Pancreas (tissue), 10 donors: ENCODE results near the gene THOC6. TPM values are rescaled to one million over a fixed set of nuclear protein-coding genes. Genes with fewer than 3 reads are reported as not detected.

Experiments used
- ATAC-seq, 4 donors: fragments of 200-7000 bp; cut with Tn5 transposase; one replicate each; pipeline versions ENCODE4 v1.8.0 to v1.9.1; 2020; ENCODE audit warnings: mild to moderate bottlenecking in 4 of 4, moderate library complexity in 4 of 4
- DNase-seq, 6 donors: peaks; one replicate each; pipeline ENCODE4 v3.0.0-alpha.2; 2020
- FAIRE-seq: peaks from 2 replicates; lab custom pipeline; 2012; peaks lifted over from hg19 to GRCh38; lab: Jason Lieb, UNC
- H3K27ac ChIP-seq, 4 donors: fragments of 200-600 bp; sonication (generic); 1 replicate in 3 of 4; 2 replicates in 1 of 4; pipeline versions ENCODE4 v1.5.0 to v1.8.0; 2020
- H3K27me3 ChIP-seq, 4 donors: fragments of 200-600 bp; one replicate each; pipeline ENCODE4 v1.8.0; 2021
- H3K36me3 ChIP-seq, 3 donors: fragments of 200-600 bp; sonication (generic) in 1 of 3; one replicate each; pipeline versions ENCODE4 v1.5.0 to v1.8.0; 2020 to 2021
- H3K4me1 ChIP-seq, 3 donors: fragments of 200-600 bp; one replicate each; pipeline ENCODE4 v1.8.0; 2021
- H3K4me3 ChIP-seq, 4 donors: fragments of 200-600 bp; sonication (generic) in 2 of 4; one replicate each; pipeline versions ENCODE4 v1.5.0 to v1.8.0; 2020 to 2021
- H3K9me3 ChIP-seq, 4 donors: fragments of 200-600 bp; one replicate each; pipeline ENCODE4 v1.8.0; 2021
- WGBS, 2 donors: extraction: QIAGEN DNeasy Blood & Tissue Kit; methylation state at CpG; one replicate each; pipeline ENCODE4 v1.1.7; 2013; 5-methylcytosine and 5-hydroxymethylcytosine counted together
- intact Hi-C, 3 donors: fragments of 100-400 bp; cut with DNase I; formaldehyde crosslinking; loops; one replicate each; pipeline versions ENCODE4 v1.11.1 to v1.14.2; 2022
- polyA plus RNA-seq, 2 donors: library from polyadenylated mRNA; stranded (reverse); fragments of 200-250 nt; gene quantifications; one replicate each; pipeline ENCODE4 v1.2.3, GENCODE V29; 2013
- total RNA-seq, 6 donors: library from RNA; stranded (reverse); fragmentation: NEBNext Ultra II Directional in 4 of 6; extraction: Animal tissue kit (Norgen Biotek cat#: 25700) in 4 of 6; gene quantifications; one replicate each; pipeline versions ENCODE4 v1.2.1 to v1.2.4, GENCODE V29; 2021 to 2023
- TF ChIP-seq, protein P1 (sequence below), 4 donors: fragments of 200-600 bp; sonication (generic) in 3 of 4; IDR thresholded peaks; one replicate each; pipeline versions ENCODE4 v1.5.0 to v1.8.0; 2021; ENCODE audit warnings: antibody characterized with exemption in 4 of 4
- donor health status: healthy with polysubstance abuse.
- donor health status: DM: no; HTN: no; CAD: no; lungs with moderate emphysema.
- donor health status: DM: no; HTN: no; CAD: no.
- donor health status: control.
- donor health status: control.
- donor health status: Bipolar disorder and iron deficiency.
- donor health status: DM: yes; HTN: yes; CAD: no.
- donor health status: DM: no; HTN: no; CAD: no.
- donor health status: DM: no; HTN: no; CAD: no.
- donor health status: DM: yes; HTN: yes; CAD: no.

Gene THOC6
- total and polyA plus RNA-seq, 8 donors, result 6.2 to 38.2 (median 8.5) TPM

DNA sequence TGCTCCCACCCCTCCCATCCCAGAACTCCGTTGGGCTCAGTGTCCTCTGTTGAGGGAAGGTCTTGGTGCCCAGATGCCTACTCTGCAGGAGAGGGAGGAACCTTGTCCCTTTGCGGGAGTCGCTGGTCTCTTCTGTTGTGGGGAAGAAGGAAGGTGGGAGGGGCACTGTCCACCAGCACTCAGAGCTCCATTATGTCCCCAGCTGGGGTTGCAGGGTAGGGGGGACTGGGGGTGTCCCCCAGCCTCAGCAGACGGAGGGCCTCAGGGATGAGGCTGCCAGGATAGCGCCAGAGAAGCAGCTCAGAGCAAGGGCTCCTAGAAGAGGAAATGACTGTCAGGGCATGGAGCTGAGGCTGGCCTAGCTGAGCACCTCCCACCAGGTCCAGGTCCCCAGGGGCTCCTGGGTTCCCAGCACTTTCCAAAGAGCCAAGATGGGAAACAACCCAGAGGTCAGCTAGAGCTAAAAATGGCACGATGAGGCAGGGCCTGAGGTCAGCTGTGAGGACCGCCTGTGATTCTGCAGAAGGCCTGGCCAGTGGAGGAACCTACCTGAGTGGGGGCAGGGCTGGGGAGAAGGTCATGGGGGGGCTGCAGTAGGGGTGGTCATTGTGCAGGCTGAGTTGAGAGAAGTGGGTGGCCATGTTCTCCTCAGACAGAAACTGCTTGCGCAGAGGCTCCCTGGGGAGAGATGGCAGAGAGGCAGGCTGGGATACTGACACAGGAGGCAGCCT is 986 bp upstream of the THOC6 start:
- peak in 1 of 4 donors; percentile 1 for ATAC-seq
- H3K4me3 ChIP-seq, result peak overlapping the region in 3 of 4 donors; percentile 40 to 87 (median 42)
- no peaks in the 10 kb centered on the region for H3K9me3 ChIP-seq
- no peaks in the 10 kb centered on the region for H3K27me3 ChIP-seq
- intact Hi-C loops, result no loop called here
- no peak for FAIRE-seq
- peaks cover 0 to 5% (median 3%) of the 10 kb centered on the region in 3 donors for H3K36me3 ChIP-seq
- WGBS, 2 donors, result 40 to 55% methylated on average over 7 to 8 of the region's 8 CpGs
- H3K27ac ChIP-seq, result peak overlapping the region; percentile 97 to 100 (median 98)
- peak in 4 of 6 donors; percentile 51 to 76 (median 63) for DNase-seq
- H3K4me1 ChIP-seq, result peaks cover 15 to 35% (median 26%) of the 10 kb centered on the region in 3 donors
- TF ChIP-seq, protein P1, sequence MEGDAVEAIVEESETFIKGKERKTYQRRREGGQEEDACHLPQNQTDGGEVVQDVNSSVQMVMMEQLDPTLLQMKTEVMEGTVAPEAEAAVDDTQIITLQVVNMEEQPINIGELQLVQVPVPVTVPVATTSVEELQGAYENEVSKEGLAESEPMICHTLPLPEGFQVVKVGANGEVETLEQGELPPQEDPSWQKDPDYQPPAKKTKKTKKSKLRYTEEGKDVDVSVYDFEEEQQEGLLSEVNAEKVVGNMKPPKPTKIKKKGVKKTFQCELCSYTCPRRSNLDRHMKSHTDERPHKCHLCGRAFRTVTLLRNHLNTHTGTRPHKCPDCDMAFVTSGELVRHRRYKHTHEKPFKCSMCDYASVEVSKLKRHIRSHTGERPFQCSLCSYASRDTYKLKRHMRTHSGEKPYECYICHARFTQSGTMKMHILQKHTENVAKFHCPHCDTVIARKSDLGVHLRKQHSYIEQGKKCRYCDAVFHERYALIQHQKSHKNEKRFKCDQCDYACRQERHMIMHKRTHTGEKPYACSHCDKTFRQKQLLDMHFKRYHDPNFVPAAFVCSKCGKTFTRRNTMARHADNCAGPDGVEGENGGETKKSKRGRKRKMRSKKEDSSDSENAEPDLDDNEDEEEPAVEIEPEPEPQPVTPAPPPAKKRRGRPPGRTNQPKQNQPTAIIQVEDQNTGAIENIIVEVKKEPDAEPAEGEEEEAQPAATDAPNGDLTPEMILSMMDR (IDR thresholded peaks at IDR 0.05), result no peak

DNA sequence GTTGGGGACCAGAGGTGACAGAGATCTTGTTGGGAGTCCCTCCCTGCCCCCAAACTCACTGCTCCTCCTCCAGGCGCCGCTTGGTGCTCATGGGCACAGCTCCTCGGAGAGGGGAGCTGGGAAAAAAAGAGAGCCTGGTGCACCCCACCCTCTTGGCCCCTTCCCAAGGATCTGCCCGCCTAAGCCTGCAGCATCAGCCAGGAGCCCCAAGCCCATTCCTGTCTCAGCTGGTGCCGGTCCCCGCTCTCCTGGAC is 493 bp upstream of the THOC6 start:
- intact Hi-C loops, result no loop called here
- Histone ChIP-seq H3K9me3 (no peaks in the 10 kb centered on the region), H3K27me3 (no peaks in the 10 kb centered on the region), H3K27ac (peak overlapping the region; percentile 97 to 100 (median 98)), H3K36me3 (peaks cover 0 to 5% (median 3%) of the 10 kb centered on the region in 3 donors), H3K4me1 (peaks cover 15 to 34% (median 28%) of the 10 kb centered on the region in 3 donors), H3K4me3 (peak overlapping the region; percentile 34 to 87 (median 41))
- FAIRE-seq (no peak), DNase-seq (peak in 4 of 6 donors; percentile 76 to 88 (median 78)), ATAC-seq (peak in 2 of 4 donors; percentile 0 to 4)
- WGBS, 2 donors, result 14 to 34% methylated on average over 6 of the region's 6 CpGs
- TF ChIP-seq, protein P1 (IDR thresholded peaks at IDR 0.05), result no peak

DNA sequence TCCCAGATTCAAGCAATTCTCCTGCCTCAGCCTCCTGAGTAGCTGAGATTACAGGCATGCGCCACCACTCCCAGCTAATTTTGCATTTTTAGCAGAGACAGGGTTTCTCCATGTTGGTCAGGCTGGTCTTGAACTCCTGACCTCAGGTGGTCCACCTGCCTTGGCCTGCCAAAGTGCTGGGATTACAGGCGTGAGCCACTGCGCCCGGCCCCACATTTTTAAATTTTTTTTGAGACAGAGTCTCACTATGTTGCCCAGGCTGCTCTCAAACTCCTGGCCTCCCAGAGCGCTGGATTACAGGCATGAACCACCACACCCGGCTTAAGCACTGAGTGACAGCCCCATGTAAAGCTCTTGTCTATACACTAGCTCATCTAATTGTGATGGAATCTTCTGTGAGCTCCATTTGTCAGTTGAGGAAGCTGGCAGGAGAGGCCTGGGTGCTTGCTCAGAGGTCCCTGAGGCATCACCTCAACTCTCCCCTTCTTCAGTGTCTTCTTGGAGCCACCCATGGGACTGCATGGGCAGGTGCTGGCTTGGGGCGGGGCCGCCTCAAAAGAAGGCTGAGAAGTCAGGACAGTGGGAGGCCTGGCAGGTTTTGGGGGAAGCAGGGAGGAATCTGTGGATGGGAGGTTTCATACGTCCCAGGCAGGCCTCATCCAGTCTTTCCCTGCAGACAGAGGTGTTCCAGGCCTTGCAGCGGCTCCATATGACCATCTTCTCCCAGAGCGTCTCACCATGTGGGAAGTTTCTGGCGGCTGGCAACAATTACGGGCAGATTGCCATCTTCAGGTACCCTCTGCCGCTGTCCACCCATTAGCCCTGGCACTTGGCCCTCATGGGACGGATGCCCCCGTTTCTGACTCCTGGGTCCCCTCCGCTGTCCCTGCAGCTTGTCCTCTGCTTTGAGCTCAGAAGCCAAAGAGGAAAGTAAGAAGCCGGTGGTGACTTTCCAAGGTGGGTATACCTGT is 1.5 kb downstream of the THOC6 start:
- FAIRE-seq (no peak), ATAC-seq (no peak), DNase-seq (peak in 5 of 6 donors; percentile 40 to 80 (median 63))
- Histone ChIP-seq H3K27me3 (no peaks in the 10 kb centered on the region), H3K4me1 (peaks cover 15 to 33% (median 24%) of the 10 kb centered on the region in 3 donors), H3K9me3 (no peaks in the 10 kb centered on the region), H3K36me3 (peaks cover 0 to 7% (median 5%) of the 10 kb centered on the region in 3 donors), H3K27ac (no peak overlapping the region), H3K4me3 (no peak overlapping the region)
- TF ChIP-seq, protein P1 (IDR thresholded peaks at IDR 0.05), result no peak
- 77 to 84% methylated on average over 18 of the region's 18 CpGs for WGBS, 2 donors
- intact Hi-C loops, result no loop called here

DNA sequence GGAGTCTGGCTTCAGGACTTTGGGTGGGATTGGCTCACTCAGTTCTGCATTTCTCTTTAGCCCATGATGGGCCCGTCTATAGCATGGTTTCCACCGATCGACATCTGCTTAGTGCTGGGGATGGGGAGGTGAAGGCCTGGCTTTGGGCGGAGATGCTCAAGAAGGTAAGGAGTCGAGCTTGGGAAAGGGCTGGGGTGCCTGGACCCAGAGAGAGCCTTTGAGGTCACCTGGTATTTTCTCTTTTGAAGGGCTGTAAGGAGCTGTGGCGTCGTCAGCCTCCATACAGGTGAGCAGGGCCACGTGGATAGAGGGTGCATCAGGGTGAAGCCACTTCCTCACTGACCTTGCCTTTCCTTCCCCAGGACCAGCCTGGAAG is 2.2 kb downstream of the THOC6 start:
- FAIRE-seq (no peak), DNase-seq (peak in 3 of 6 donors; percentile 15 to 44 (median 24)), ATAC-seq (no peak)
- Histone ChIP-seq H3K36me3 (peaks cover 0 to 9% (median 5%) of the 10 kb centered on the region in 3 donors), H3K27ac (no peak overlapping the region), H3K9me3 (no peaks in the 10 kb centered on the region), H3K4me1 (peaks cover 15 to 33% (median 24%) of the 10 kb centered on the region in 3 donors), H3K4me3 (no peak overlapping the region), H3K27me3 (no peaks in the 10 kb centered on the region)
- 85 to 86% methylated on average over 8 of the region's 8 CpGs for WGBS, 2 donors
- intact Hi-C loops, result no loop called here
- TF ChIP-seq, protein P1 (IDR thresholded peaks at IDR 0.05), result no peak
